Measurements from ENCODE around the gene DUSP28. TPM values are rescaled to one million over a fixed set of nuclear protein-coding genes. Genes with fewer than 3 reads are reported as not detected.
"Not testable (repeated sequence)": the region's sequence is repeated elsewhere in the genome, so short reads cannot be mapped to it uniquely, and the experiment has no call there.

DUSP28 gene
- polyA plus RNA-seq, 1 experiment = 6.1 TPM

GRCh38 chr2:240518981-240519380 is 41.2 kb upstream of the DUSP28 start:
- ChIA-PET CTCF (interaction anchor here (1.1 kb wide), 1 partner anchor 322 kb away, joined by 5 read pairs; no protein-coding TSS in a partner anchor), POLR2A (no interaction called here)
- Histone ChIP-seq H3K27me3 (ENCODE audit: control insufficient read depth, insufficient read depth, low read length) (peaks cover 2% of the 10 kb centered on the region), H3K4me3 (ENCODE audit: low read depth, low read length) (no peak overlapping the region; the same call in 1 of the 2 replicates), H3K27ac (ENCODE audit: low read depth, low read length) (no peak overlapping the region), H3K9me3 (ENCODE audit: control insufficient read depth, insufficient read depth, low read length) (peaks cover 24% of the 10 kb centered on the region)
- no peak for TF ChIP-seq CTCF (IDR thresholded peaks at IDR 0.05; ENCODE audit: low read depth, low read length)
- no peak for DNase-seq (ENCODE audit: low read depth, low spot score)

- ChIA-PET POLR2A (interaction anchor here (0.5 kb wide), 1 partner anchor 212 kb away, joined by 5 read pairs; no protein-coding TSS in a partner anchor), CTCF (interaction anchor here (1.0 to 1.1 kb wide), 2 partner anchors 46 to 321 kb away, joined by 4 to 5 read pairs; no protein-coding TSS in a partner anchor)
- no peak for TF ChIP-seq CTCF (IDR thresholded peaks at IDR 0.05; ENCODE audit: low read depth, low read length)
- peak overlapping the region; percentile 29 for H3K4me3 ChIP-seq (ENCODE audit: low read depth, low read length)
- H3K27me3 ChIP-seq (ENCODE audit: control insufficient read depth, insufficient read depth, low read length) = peaks cover 2% of the 10 kb centered on the region
- H3K9me3 ChIP-seq (ENCODE audit: control insufficient read depth, insufficient read depth, low read length) = peaks cover 29% of the 10 kb centered on the region
- H3K27ac ChIP-seq (ENCODE audit: low read depth, low read length) = no peak overlapping the region
- no peak for DNase-seq (ENCODE audit: low read depth, low spot score)
These were observed 40.6 kb upstream of the DUSP28 start for GRCh38 chr2:240519396-240520129.

GRCh38 chr2:240520130-240520973 is 39.8 kb upstream of the DUSP28 start:
- Histone ChIP-seq H3K27me3 (ENCODE audit: control insufficient read depth, insufficient read depth, low read length) (peaks cover 2% of the 10 kb centered on the region), H3K4me3 (ENCODE audit: low read depth, low read length) (peak overlapping the region; percentile 13), H3K9me3 (ENCODE audit: control insufficient read depth, insufficient read depth, low read length) (peaks cover 37% of the 10 kb centered on the region), H3K27ac (ENCODE audit: low read depth, low read length) (no peak overlapping the region)
- POLR2A ChIA-PET = no interaction called here
- no peak for DNase-seq (ENCODE audit: low read depth, low spot score)
- TF ChIP-seq CTCF (IDR thresholded peaks at IDR 0.05; ENCODE audit: low read depth, low read length) = peak; percentile 21; the same call in 1 of the 2 replicates
- CTCF ChIA-PET = interaction anchor here (1.0 to 1.1 kb wide), 2 partner anchors 46 to 320 kb away, joined by 4 to 5 read pairs; no protein-coding TSS in a partner anchor

- ChIA-PET CTCF (no interaction called here), POLR2A (no interaction called here)
- Histone ChIP-seq H3K27ac (ENCODE audit: low read depth, low read length) (no peak overlapping the region), H3K4me3 (ENCODE audit: low read depth, low read length) (no peak overlapping the region), H3K9me3 (ENCODE audit: control insufficient read depth, insufficient read depth, low read length) (peaks cover 43% of the 10 kb centered on the region), H3K27me3 (ENCODE audit: control insufficient read depth, insufficient read depth, low read length) (peaks cover 2% of the 10 kb centered on the region)
- TF ChIP-seq CTCF (IDR thresholded peaks at IDR 0.05; ENCODE audit: low read depth, low read length) = no peak
- DNase-seq (ENCODE audit: low read depth, low spot score) = no peak
These were observed 39.2 kb upstream of the DUSP28 start for GRCh38 chr2:240520974-240521350.

GRCh38 chr2:240521885-240522284 is 38.3 kb upstream of the DUSP28 start:
- POLR2A ChIA-PET; H3K4me3 ChIP-seq (ENCODE audit: low read depth, low read length); H3K27me3 ChIP-seq (ENCODE audit: control insufficient read depth, insufficient read depth, low read length); H3K27ac ChIP-seq (ENCODE audit: low read depth, low read length); DNase-seq (ENCODE audit: low read depth, low spot score): not testable (repeated sequence)
- CTCF ChIA-PET = interaction anchor here (1.8 kb wide), 1 partner anchor 8 kb away, joined by 10 read pairs; no protein-coding TSS in a partner anchor
- H3K9me3 ChIP-seq (ENCODE audit: control insufficient read depth, insufficient read depth, low read length) = peaks cover 50% of the 10 kb centered on the region
